GM18907 (cell line): ENCODE data around the gene PALD1.

Experiments used
- ATAC-seq: cut with Tn5 transposase; IDR thresholded peaks from one replicate; pipeline ENCODE4 v1.9.1; 2021; ENCODE audit warnings: mild to moderate bottlenecking, moderate library complexity; ENCODE audit not compliant: unreplicated experiment

Gene PALD1

DNA sequence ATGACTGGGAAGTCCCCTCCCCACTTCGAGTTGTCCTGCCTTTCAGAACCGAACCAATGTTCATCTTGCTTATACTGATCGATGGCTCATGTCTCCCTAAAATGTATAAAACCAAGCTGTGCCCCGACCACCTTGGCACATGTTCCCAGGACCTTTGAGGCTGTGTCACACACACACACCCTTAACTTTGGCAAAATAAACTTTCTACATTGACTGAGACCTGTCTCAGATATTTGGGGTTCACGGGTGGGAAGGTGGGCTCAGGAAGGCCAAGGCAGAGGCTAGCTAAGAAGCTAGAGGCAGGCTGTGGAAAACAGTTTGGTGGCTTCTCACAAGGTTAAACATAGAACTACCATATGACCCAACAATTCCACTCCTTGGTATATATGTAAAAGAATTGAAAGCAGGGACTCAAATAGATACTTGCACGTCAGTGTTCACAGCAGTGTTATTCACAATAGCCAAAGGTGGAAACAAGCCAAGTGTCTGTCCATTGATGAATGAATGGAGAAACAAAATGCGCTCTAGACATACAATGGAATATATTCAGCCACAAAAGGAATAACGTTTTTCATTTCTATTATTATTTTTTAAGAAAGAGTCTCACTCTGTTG is 108.6 kb downstream of the PALD1 start:
- no peak for ATAC-seq

DNA sequence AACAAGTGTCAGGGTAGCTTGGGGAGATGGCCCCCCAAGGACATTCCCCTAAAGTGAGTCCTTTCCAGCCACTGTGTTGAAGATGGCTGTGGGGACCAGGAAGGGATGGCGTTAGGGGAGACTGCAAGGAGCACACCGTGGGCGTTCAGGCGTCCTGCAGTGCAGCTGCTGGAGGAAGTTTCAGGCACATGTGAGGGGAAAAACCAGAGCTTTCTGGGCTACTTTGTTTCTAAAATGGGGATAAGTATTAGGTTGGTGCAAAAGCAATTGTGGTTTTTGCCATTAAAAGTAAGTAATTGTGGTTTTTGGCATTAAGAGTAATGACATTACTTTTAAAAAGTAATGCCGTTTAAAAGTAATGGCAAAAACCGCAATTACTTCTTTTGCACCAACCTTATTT is 109.7 kb downstream of the PALD1 start:
- no peak for ATAC-seq

DNA sequence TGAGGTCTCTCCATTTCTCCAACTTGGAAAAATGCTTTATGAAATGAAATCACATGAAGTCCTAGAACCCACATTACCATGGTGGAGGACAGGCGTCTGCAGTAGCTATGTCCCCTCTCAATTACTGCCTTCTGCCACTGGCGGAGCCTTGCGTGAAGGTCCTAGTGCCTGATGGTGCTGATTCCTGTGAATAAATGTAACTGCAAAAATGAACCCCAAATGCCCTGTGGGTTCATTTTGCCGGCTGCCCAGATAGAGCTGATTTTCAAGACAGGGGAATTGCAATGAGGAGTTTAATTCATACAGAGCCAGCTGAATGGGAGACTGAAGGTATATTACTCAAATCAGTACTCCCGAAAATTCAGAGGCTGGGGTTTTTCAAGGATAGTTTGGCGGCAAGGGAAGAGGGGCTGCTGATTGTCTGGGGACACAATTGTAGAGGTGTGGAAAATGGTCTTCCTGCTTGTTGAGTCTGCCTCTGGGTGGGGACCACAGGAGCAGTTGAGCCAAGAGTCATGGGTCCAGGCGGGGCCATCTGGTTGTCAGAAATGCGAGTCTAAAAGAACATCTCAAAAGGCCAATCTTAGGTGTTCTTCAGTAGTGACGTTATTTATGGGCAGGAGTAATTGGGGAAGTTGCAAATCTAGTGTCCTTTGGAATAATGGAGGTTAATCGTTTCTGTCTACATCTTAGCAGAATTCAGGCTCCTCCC is 110.4 kb downstream of the PALD1 start:
- no peak for ATAC-seq

DNA sequence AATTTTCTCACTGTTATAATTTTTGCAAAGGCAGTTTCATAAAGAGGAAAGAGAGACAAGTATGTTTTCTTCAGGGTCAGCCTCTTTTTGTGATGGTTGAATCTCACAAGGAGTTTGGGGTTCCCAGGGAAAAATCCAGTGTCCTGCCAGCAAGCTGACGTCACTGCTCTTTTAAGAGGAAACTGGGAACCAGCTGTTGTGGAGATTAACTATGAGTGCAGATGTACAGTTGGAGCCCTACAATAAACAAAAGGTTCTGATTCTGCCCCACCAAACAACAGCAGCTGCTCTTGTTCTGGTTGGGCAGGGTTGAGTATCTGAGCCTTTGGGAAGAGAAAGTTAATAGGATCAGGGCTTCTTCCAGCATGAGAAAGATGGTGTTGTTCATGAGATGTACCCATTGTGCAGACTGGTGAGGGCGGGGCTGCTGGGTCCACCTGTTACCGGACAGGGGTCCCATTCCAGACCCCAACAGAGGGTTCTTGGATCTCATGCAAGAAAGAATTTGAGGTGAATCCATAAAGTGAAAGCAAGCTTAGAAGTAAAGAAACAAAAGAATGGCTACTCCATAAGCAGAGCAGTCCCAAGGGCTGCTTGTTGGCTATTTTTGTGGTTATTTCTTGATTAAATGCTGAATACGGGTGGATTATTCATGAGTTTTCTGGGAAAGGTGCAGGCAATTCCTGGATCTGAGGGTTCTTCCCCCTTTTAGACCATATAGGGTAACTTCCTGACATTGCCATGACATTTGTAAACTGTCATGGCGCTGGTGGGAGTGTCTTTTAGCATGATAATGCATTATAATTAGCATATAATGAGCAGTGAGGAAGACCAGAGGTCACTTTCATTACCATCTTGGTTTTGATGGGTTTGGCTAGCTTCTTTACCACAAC is 111.4 kb downstream of the PALD1 start:
- no peak for ATAC-seq

DNA sequence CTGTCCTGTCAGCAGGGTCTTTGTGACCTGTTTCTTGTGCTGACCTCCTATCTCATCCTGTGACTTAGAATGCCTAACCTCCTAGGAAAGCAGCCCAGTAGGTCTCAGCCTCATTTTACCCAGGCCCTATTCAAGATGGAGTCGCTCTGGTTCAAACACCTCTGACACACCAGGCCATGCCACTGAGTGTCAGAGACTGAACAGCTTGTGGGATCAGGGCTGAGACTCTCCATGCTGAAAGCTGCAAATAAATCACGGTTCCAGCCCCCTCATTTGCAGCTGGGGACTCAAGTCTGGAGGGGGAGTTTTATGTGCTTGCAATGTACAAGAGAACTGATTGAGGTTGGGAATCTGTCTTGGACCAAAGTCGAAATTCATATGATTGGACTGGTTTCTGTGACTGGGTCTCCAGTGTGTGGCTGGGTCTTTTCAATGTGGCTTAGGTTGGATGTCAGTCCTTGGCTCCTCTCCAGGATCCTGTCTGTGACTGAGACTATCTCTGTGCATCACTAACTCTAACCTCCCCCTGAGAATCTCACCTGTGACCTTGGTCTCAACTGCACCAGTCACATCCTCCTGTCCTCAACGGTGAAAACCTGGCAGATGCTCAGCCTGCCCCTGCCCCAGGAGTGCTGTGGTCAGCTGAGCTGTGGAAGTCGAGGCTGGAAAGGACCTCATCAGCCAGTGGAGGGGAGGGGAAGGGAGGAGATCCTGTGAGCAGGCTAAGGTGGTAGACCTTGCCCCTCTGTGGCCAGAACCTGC is 112.3 kb downstream of the PALD1 start:
- ATAC-seq = no peak

DNA sequence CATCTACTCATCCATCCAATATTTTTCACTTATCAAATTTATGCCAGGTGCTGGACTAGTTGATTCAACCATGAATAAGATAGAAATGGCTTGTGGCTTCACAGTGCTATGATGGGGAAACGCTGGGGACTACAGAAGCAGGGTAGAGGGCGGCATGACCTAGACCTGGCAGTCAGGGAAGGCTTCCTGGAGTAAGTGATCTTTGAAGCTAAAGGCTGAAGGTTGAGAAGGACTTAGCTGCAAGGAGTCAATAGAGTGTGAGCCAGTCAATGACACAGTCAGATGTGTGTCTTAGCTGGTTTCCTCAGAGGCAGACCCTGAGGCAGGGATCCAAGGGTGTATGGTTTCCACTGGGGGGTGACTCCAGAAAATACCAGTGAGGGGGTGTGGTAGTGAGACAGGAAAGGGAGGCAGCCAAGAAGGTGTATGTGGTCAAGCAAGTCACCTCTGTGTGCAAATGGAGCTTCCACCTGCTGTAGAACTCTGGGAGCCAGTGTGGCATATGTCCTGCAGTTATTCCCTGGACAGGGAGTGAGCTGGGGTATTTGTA is 113.7 kb downstream of the PALD1 start:
- ATAC-seq = no peak

DNA sequence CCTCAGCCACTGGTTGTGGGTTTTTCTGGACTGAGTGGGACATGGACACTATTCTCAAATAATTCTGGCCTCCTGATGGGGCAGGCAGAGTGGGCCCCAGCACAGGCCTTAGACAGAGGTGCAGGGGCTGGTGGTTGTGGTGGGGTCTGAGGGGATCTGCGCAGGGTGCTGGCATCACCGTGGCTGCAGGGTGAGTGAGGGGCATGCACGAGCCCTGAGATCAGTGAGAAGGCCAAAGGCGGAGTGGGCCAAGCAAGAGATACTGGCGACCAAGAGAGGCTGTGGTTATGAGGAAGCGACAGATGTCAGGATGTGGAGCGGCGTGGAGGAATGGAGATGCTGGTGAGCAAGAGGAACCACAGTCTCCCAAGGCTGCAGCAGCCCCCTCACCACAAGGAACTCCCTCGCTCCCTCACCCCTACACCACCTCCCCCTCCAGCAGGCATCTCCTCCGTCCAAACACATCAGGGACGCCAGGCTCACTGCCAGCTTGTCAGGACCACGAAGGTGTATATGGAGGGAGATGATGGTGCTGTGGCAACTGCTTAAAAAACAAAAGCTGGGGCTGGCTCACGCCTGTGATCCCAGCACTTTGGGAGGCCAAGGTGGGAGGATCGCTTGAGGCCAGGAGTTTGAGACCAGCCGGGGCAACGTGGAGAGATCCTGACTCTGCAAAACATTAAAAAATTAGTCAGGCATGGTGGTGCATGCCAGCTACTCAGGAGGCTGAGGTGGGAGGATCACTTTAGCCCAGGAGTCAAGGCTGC is 114.4 kb downstream of the PALD1 start:
- no peak for ATAC-seq

DNA sequence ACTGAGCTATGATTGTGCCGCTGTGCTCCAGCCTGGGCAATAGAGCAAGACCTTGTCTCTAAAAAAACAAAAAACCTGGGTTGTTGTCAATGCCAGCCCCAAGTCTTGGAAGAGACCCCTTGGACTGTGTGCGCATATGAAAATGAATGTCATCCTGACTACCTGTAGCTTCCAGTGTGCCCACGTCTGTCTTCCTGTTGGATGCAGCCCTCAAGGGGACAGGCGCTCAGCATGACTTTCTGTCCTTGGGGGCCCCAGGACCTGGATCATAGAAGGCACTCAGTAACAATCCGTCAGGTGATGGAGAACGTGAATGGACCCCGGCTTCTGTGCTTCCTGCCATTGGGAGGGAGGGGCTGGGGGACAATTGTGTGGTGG is 114.9 kb downstream of the PALD1 start:
- no peak for ATAC-seq

DNA sequence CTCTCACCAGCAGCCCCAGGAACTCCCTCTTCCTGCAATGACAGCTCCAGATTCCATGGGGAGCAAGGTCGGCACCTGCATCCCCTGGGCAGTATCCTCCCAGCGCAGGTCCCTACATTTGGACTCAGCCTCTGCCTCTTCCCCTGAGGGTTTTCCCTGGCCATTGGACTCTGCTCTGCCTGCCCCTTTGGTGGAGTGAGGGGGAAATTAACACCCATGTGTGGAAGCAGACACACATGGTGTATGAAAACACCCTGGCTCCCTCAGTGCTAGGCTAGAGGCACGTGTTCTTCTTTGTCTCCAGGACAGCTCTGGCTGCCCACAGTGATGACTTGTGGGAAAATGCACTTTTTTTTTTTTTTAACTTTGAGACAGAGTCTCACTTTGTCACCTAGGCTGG is 115.6 kb downstream of the PALD1 start:
- no peak for ATAC-seq

DNA sequence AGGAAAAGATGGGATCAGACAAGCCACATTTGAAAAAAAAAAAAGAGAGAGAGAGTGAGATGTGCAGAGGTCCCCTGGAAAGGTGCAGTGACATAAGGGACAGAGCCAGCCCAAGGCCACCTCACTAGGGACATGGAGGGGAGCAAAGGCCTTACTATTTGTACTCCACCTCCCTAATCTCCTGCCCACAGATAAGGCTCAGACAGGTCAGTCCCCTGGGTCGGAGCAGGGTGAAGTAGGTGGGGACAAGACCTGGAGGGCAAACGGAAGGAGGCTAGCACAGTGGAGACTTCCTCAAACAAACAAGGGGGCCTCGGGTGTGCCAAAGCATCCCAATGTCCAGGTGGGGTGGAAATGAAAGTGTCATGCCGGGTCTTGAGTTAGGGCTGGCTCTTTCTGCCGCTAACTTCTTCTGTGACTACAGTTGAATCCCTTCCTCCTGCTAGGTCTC is 117.0 kb downstream of the PALD1 start:
- ATAC-seq = no peak

DNA sequence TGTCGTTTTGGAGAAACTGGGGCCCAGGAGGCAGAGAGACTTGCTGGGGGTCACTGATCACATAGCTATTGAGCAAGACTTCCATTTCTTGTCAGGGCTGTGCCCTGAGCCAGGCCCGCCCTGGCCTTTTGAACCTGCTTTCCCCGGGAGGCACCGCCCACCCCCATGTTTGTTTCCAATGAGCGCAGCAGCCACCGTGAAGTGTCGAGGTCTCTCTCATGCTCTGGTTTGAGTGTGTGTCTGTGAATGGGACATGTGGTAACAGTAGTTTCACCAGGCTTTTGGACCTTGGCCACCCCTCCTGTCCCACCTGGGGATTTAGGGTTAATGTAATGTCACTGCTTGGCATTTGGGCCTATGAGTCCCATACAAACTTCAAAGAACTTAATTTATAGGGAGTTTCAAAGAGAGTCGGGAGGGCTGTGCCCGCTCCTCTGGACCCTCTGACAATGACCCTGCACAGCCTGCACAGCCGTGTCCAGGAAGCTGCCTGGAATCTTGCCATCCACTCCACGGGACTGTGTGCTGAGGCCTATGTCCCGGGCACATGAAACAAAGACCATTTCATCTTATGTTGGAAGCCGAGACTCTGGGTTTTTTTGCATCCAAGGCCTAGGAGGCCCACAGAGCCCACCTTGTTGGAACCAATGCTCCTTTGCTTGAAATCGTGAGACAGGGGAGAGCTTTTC is 117.7 kb downstream of the PALD1 start:
- no peak for ATAC-seq

DNA sequence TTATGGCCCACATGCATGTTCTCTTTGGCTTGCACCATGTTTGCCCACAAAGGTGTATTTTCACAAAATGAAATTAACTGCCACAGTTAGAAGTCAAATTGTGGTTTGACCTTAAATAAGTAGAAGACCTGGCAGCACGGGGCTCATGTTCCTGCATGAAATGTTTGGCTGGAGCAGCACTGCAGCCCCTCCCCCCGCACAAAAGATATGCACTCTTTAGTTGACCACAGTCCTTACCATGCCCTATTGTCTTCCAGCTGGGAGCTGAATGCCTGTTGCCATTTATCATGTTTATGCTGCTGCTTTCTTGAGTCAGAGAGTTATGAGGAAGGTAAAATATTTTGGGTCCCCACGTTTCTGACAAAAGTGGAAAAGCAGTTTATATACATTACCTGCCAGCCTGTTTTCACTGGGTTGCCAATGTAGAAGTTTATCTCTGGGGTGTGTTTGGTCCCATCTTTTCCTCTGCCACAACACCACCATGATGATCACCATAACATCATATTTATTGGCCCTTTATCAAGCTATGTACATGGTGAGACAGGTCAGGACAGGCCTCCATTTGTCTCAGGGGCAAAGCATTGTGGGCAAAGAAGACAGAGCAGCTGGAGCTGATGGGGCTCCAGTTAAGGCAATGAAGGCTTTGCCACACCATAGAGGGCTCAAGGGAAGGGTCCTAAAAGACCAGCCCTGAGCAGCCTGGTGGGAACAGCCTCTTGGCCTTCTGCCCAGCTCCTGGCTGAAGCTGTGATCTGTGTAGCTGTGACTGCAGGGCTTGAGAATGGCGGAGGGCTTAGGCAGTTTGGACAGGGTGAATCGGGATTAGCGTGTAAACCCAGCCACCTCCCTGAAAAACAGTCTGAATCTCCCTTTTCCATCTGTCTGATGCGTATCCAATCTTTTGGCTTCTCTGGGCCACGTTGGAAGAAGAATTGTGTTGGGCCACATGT is 118.6 kb downstream of the PALD1 start:
- ATAC-seq = no peak

DNA sequence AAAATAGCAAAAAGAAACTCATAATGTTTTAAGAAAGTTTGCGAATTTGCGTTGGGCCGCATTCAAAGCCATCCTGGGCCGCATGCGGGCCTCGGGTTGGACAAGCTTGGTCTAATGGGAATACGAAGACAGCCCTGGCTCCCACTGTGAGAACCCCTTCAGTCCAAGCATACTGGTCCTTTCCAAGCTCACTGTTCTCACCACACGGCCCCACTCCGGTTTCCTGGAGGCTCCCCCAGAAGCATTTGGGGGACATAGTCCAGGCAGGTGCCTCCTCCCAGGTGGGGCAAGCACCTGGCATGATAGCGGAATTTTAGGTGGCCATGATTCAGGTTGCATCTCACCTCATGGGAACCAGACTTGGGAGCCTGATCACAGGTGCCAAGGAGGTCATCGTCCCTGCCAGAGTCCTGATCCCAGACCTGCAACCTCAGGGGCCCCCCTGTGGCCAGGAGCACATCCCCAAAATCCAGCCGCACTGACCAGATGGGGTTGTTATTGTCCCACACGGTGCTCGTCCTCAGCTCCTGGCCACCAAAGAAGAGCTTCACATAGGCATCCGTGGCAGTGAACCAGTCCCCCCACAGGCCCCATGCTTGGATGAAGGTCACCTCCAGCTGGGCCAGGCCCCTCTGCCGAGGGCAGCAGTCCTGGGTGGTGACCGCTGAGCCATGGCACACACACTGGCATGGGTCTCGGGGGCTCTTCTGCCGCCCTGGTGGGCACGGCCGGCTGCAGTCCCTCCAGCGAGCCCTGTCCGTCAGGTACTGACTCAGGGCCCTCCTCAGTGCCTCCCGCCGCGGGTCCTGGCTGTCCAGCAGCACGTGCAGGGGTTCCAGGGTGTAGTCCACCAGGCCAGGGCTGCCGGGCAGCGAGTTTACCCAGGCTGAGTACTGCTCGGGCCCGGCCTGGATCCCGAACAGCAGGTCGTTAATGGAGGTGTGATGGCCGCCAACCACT is 119.6 kb downstream of the PALD1 start:
- no peak for ATAC-seq

DNA sequence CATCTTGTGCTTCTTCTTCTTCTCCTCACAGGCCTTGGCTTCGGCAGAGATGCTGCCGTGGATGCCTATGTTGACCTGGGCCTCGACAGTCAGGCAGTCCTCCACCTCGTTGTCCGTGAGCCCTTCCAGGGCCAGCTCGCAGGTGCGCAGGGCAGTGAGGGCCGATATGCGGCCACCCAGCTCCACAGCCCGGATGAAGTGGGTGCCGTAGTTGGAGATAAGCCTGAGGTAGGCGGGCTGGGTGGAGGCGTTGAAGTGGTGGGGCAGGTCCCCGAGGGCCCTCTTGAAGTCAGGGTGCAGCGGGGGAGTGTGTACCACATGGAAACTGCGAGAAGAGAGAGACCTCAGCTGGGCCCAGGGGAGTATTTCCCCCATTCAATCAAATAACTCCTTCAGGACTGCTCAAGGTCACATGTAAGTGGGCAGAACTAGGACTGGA is 120.3 kb downstream of the PALD1 start:
- no peak for ATAC-seq

DNA sequence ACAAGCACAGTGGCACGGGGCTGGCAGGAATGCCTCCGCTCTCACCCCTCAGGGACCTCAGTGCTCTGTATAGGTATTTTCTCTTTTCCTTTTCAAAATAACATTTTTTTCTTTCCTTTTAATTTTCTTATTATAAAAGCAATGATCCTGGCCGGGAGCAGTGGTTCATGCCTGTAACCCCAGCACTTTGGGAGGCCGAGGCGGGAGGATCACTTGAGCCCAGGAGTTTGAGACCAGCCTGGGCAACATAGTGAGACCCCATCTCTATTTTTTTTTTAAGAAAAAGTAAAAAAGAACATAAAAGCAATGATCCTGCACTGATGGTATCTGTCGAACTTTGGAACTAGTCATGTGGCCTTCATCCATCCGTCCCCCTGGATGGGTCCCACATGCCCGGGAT is 120.8 kb downstream of the PALD1 start:
- no peak for ATAC-seq

DNA sequence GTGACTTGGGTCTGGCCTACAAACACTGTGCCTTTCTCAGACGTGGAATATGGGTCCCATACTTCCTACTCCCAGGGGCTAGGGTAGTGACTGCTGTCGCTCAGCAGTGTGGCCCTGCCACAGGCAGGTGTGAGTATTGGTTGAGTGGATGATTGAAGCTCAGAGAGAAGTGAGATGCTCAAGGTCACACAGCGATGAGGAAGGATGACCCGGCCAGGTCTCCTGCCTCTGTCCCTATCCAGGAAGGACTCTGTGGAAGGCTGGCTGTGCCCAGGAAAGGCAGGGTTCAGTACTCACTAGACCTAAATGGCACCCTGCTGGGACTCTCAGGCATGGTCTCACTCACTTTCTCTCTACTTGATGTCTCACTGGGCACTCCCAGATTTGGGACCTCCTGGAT is 121.2 kb downstream of the PALD1 start:
- no peak for ATAC-seq
